Stimulated activated CD4-positive, alpha-beta T cell treated with anti-CD3 and anti-CD28 coated beads, Interleukin-1b, Interleukin-23, amount 100 ng/mL, for 24 hours (primary cell): Measurements from ENCODE around the gene PDE7B.
"Not testable (repeated sequence)": the region's sequence is repeated elsewhere in the genome, so short reads cannot be mapped to it uniquely, and the experiment has no call there.

Experiments used
- DNase-seq, 4 experiments: peaks; one replicate each; pipeline ENCODE4 v3.0.0-alpha.2; 2020; ENCODE audit warnings: low read depth in 4 of 4, low spot score in 1 of 4

The PDE7B gene

DNA sequence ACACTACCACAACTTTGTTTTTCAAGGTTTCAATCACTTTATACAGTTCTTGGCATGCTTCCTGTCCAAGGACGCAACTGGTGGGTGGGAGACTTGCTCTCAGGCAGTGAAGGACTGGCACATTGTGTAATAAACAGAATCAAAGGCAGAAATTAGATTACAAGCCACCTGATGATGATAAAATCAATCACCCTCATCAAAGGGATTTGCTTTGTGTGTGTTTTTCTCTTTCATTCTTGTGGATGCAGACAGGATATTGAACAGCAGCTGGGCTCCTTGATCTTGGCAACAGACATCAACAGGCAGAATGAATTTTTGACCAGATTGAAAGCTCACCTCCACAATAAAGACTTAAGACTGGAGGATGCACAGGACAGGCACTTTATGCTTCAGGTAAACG is 327.2 kb downstream of the PDE7B start:
- no peak for DNase-seq

DNA sequence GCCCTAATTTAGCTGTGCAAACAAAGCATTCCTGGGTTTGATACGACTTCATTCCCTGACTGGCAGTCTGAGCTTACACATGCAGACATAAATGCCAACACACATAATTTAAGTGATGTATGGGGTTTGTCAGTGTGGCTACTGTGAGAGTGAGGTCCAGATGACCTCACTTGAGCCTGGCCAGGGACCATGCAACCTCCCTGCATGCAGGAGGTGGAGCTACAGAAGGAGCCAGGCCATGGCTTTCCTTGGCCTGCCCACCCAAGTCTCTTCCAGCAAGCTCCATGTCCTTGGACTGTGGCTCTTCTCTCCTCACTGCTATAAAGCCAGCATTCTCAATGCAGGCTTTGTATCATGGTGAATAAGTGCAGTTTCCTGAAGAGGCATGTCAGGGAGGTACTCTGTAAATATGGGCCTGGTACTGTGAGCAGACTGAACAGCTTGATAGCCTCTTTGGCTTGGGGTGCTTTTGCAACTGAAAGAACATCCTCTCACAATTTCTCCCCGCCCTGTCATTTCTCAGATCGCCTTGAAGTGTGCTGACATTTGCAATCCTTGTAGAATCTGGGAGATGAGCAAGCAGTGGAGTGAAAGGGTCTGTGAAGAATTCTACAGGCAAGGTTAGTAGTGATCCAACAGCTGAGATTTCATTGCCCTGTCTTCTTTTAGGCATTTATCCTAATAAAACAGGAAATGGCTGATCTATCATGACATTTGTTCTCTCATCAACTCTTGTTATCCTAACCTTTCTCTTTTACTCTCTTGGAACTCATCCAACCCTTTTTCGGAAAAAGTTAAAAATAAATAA is 329.4 kb downstream of the PDE7B start:
- no peak for DNase-seq

DNA sequence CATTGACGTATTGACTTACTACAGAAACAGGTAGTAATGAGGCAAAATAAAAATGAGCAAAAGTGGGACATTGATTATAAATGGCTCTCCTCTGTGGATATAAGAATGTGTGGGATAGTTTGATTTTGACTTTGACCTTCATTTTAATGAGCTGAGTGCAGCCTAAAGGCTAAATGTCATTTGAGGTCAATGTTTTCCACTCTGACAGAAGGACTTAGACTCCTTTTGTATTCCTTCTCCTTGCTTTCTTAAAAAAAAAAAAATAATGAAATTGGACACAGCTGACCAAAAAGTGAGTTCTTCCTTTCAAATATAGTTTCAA is 330.0 kb downstream of the PDE7B start:
- DNase-seq, result no peak

DNA sequence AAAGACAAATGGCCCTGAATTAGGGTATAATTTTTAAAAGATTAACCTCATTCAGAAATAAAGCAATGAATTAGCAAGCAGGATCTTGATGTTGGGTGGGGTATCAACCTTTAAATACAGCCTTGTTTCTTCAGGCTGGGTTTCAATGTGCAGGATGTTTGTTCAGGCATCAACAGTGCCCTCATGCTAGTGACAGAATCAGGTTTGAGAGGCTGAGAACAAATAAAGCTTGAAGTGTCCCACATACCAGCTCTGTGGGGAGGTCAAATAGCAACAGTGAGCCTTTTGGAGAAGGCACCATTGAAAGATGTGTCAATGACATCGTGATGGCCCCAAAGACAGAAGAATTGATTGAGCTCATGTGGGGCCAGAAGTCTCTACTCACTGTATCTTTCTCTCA is 330.4 kb downstream of the PDE7B start:
- no peak for DNase-seq

DNA sequence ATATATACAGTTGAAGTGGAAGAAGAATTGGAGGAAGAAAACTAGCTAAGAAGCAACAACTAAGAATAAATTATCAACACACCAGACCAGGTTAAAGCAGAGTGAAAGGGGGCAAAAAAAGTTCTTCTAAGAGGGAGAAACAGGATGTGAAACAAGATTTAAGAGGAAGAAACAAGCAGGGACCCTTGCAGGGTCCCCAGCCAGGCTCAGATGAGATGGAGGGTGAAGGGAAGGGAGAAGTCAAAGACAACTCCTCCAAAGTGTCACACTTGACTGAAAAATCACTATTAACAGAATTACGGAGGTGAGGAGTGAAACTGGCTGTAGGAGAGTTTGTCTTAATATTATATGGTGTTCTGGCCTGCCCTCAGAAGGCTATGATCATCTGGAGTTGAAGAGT is 333.2 kb downstream of the PDE7B start:
- no peak for DNase-seq

DNA sequence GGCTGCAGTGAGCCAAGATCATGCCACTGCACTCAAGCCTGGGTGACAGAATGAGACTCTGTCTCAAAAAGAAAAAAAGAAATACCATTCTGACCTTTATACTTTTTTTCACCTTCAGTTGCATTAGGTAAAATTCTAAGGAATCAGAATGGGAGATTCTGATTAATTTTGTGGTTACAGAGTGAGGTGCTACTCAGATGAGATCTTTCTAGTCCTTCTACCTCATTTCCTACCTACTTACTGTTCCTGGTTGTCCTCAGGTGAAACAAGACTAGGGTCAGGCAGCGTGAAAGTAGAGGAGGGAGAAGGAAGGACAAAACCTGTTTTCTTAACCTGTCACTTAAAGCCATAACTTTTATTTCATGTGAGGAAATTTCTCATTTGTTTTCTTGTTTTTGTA is 334.9 kb downstream of the PDE7B start:
- no peak for DNase-seq

DNA sequence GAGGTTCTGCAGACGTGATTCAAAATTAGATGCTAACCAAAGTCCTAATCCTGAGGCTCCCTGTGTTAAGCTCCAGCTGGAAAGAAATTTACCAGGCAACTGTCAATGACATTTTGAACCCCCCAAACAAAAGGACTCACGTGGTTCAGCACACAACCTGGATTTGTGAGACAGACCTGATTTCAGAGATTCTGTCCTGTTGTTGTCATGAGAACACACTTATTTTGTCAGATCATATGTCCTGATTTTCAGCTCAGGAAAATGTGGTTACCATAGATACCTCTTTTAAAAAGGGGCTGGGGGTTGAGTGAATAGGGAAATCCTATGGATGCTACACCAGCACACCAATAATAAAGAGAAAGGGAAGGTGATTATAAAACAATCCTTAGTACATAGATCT is 337.0 kb downstream of the PDE7B start:
- DNase-seq, result no peak

DNA sequence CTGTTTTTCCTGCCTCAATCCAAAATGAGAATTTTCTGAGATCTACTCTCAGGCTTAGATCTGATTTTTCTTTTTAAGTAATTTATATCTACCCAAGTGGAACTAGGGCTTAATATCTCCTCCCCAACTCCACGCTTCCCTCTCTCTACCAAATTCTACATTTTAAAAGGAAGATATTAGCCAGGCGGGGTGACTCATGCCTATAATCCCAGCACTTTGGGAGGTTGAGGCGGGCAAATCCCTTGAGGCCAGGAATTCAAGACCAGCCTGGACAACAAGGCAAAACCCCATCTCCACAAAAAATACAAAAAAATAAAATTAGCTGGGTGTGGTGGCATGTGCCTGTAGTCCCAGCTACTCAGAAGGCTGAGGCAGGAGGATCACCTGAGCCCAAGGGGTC is 337.6 kb downstream of the PDE7B start:
- no peak for DNase-seq

DNA sequence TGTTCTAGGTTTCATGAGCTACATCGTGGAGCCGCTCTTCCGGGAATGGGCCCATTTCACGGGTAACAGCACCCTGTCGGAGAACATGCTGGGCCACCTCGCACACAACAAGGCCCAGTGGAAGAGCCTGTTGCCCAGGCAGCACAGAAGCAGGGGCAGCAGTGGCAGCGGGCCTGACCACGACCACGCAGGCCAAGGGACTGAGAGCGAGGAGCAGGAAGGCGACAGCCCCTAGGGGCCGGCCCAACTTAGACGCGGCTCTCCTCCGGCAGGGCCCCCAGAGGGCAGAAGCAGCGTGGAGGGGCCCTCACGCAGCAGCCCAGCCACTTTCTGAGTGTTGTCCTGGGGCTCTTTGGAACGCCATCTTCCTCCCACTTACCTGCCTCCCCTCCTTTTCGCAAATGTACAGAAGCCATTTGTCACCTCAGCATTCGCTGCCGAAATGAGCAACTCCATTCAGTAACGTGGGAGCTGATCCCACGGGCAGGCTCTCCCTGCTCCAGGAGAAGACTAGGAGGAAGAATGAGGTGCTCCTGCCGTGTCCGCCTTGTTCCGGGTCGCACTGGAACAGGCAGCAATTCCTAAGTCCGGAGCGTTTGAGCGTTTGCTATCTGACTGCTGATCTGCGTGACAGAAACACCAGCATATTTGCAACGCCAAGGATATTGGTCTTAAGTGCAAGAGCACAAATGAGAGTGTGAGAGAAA is 340.3 kb downstream of the PDE7B start:
- no peak for DNase-seq

DNA sequence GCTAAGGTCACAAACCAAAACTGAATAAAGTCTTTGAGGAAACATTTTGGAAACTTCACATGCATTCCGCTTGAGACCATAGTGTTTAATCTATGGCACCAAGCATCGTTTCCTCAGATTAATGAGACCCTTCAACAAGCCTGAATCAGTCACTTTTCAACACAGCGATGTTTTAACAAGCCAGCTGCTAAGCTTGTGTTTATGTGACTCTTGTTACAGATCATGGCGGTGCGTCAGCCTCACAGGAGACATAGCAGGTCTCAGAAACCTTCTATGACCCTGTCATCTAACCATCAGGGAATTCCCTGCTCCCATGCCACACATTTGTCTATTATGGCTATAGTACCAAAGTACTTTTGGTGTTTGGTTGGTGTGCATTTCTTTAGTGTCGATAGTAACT is 341.4 kb downstream of the PDE7B start:
- no peak for DNase-seq

DNA sequence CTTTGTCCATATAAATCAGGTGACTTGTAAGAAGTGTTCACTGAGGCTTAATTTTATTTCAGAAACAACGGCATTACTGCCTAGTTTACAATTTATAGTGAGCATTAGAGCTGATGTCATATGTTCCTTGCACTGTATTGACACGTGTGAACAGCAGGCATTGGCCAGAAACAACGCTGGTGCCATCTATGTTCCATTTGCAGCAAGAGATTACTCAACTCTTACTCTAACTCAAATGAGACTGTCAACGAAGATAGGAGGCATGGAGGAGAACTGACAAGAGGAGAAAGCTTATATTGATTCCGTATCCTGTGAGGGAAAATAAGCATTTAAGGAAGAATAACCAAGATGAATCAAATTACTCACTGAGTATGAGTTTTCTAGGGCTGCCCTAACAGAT is 350.2 kb downstream of the PDE7B start:
- no peak for DNase-seq

DNA sequence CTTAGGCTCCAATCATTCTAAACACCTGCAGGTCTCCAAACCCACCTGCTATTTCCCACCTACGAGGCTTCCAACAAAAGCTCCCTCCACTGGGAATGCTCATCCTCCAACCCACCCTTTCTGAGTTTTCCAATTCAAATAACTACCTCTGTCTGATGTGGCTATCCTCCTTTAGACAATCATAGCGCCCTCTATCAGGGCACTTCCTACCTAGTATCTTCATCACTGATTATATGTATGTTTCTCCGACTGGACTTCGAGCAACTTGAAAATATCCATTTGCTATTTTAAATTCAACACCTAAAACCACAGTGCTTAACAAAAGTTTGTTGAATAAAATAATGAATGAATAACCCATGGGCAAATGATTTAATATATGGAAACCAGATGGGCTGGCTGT is 357.3 kb downstream of the PDE7B start:
- DNase-seq, result no peak

DNA sequence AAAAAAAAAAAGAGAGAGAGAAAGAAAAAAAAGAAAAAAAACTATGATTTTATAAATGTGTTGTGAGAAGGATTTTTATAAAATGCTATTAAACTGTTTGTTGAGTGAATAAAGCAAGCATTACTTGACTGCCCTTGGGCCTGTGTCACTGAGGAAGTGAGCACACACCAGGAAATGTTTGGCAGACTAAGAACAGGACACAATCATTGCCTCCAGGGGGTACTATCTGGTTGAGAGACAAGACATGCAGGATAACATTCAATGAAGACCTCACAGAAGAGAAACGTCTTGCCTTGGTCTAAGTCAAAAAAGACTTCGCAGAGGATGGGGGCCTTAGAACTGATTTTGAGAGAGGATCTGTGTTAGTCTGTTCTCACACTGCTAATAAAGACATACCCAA is 358.0 kb downstream of the PDE7B start:
- no peak for DNase-seq

DNA sequence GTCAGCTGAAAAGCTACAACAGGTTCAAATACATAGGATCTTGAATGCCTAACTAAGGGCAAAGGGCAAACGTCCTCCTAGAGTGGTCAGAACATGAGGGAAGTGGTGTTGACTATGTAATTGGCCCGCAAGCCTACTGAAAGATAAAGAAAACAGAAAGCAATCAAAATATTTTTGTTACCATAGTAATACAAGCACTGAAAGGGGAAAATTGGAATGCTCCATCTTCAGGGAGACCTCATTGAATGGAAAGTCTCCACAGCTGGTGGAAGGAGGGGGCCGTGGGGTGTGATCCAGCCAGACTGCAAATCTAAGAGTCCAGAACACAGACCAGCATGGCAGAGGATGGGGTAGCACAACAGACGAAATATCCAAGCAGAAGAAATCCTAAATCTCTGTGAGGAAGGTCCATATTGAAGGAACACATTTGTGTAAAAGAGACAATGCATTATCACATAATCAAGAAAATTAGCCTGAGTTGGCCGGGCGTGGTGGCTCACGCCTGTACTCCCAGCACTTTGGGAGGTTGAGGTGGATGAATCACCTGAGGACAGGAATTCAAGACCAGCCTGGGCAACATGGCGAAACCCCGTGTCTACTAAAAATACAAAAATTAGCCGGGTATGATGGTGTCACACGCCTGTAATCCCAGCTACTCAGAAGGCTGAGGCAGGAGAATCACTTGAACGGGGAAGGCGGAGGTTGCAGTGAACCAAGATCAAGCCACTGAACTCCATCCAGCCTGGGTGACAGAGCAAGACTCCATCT is 359.1 kb downstream of the PDE7B start:
- no peak for DNase-seq

DNA sequence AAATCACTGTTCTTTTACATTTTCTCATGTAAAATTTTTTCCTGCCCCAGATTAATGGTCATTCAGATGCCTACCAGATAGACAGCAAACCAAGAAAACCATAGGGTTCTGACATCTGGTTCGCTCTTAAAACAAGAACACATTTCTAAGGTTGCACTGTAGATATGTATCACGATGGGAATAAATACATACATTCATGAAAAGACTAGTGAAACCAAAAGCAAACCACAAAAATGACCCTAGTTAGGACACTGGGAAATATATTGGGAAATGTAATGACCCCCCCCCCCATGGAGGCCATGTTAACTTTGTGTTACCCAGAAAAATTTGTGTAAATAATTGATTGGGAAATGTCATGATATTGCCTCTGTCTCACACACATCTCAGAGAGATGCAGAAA is 361.1 kb downstream of the PDE7B start:
- no peak for DNase-seq

DNA sequence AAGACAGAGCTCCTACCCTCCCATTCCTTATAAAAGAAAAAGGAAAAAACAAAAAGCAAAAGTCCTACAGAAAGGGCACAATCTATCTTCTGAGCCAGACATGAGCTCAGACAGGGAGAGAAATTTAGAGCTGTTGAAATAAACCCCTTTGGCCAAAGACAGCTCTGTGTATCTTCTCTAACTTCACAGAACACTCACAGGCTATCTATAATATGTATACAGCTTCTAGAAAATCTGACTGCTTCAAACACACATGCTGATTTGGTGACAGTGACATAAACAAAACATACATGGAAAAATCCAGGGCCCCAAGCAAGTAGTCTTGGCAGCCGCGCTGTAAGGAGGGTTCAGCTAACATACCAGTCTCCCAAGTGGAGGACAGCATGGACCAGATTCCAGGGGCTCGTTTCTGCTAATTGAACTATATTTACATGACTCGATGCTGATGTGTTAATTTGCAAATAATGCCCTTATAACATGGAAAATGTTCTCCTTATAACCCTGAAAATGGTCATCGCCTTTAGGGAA is 361.6 kb downstream of the PDE7B start:
- no peak for DNase-seq

DNA sequence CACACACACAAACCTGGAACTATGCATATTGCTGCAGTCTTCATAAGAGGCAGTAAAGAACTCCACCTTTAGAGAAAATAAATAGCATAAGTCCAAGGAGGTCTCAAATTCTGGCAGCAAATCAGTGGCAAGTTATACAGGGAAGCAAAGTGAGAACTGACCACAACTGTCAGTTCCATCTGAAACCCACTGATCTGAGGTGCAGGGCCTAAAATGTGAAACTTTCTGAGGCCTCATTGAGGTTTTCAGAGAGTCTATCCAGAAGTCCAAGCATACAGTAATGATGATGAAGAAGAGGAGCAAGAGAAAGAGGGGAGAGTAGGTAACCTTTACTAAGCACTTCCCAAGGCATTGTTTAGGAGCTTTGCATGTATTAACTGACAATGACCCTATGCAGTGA is 362.4 kb downstream of the PDE7B start:
- DNase-seq, result no peak

DNA sequence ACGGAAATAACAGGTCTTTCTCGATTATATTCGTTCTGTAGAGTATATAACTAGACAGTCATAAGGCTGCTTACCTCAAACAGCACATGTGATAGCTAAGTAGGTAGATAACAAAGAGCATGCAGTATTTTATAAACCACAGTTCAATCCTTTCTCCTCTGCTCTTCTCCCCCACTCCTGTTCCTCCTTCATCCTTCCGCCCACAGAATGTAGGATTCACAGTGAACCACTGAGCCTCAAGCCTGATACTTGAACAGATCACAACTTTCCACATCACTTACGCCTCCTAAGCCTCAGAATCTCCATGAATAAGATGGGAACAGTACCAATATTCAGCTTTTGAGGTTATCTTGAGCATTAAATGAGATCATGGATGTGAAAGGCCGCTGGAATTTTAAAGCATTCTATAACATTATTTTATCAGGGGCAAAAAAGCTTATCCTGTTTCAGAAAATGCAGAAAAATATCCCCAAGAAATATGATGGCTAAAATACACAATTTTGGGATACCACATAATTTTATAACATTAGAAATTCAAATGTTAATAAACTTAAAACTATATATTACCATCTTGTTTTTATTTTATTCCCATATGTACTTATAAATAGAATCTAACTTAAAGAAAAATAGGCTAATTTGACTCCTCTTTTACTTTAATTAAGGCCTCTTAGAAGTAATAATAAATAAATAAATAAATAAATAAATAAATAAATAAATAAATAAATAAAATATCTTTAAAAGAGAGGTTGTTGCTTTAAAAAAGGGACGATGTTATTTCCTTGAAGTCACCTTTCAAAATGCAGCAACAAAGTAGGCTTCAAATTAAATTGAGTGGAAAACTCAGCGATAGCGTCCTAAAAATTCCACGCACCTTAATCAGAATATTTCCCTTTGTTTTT is 365.3 kb downstream of the PDE7B start:
- DNase-seq, result no peak

DNA sequence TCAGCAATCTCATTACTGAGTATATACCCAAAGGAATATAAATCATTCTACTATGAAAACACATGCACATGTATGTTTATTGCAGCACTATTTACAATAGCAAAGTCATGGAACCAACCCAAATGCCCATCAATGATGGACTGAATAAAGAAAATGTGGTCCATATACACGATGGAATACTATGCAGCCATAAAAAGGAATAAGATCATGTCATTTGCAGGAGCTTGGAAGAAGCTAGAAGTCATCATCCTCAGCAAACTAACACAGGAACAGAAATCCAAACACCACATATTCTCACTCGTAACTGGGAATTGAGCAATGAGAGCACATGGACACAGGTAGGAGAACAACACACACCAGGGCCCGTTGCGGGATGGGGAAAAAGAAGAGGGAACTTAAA is 373.5 kb downstream of the PDE7B start:
- not testable (repeated sequence) for DNase-seq

DNA sequence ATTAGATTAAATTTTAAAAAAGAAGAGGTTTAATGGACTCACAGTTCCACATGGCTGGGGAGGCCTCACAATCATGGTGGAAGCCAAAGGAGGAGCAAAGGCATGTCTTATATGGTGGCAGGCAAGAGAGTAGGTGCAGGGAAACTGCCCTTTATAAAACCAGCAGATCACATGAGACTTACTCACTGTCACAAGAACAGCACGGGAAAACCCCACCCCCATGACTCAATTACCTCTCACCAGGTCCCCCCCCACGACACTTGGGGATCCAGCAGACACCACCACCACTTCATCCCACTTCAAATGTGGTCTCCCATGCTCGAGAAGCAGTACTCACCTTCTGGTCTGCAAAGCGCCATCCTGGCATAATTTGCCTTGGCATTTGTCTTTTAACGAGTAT is 374.0 kb downstream of the PDE7B start:
- DNase-seq, result peak in 2 of 4 experiments; percentile 8 to 20
